Midbrain (tissue), 1 donor: ENCODE data around the gene TMPRSS12.
"Not testable (repeated sequence)": the region's sequence is repeated elsewhere in the genome, so short reads cannot be mapped to it uniquely, and the experiment has no call there.

Source experiments
- DNase-seq: peaks from one replicate; lab custom pipeline; 2025; lab: John Stamatoyannopoulos, UW

TMPRSS12 gene

GRCh38 chr12:50842637-50843493, at the start of gene TMPRSS12:
Gene TMPRSS12, plus strand, starts transcription at chr12:50842926. Its CDS starts 39 bp downstream, at chr12:50842965.
- DNase-seq = no peak

GRCh38 chr12:50799908-50800307, 42.8 kb upstream of the TMPRSS12 start:
- DNase-seq = no peak

- no peak for DNase-seq
Measured at GRCh38 chr12:50803230-50803875, 39.4 kb upstream of the TMPRSS12 start.

GRCh38 chr12:50806176-50806575, 36.5 kb upstream of the TMPRSS12 start:
- no peak for DNase-seq

GRCh38 chr12:50809131-50809530, 33.6 kb upstream of the TMPRSS12 start:
- DNase-seq = not testable (repeated sequence)

GRCh38 chr12:50814921-50815320, 27.8 kb upstream of the TMPRSS12 start:
- DNase-seq = not testable (repeated sequence)

- DNase-seq = no peak
Measured at GRCh38 chr12:50820177-50820576, 22.5 kb upstream of the TMPRSS12 start.

- no peak for DNase-seq
Measured at GRCh38 chr12:50822082-50822481, 20.6 kb upstream of the TMPRSS12 start.

GRCh38 chr12:50823724-50824123, 19.0 kb upstream of the TMPRSS12 start:
- not testable (repeated sequence) for DNase-seq

GRCh38 chr12:50824914-50825313, 17.8 kb upstream of the TMPRSS12 start:
- no peak for DNase-seq

- DNase-seq = peak; percentile 70
Measured at GRCh38 chr12:50825372-50825838, 17.3 kb upstream of the TMPRSS12 start.

- no peak for DNase-seq
Measured at GRCh38 chr12:50828121-50828520, 14.6 kb upstream of the TMPRSS12 start.

GRCh38 chr12:50828886-50829285, 13.8 kb upstream of the TMPRSS12 start:
- DNase-seq = no peak

GRCh38 chr12:50833801-50834200, 8.9 kb upstream of the TMPRSS12 start:
- DNase-seq = not testable (repeated sequence)

GRCh38 chr12:50839042-50839441, 3.7 kb upstream of the TMPRSS12 start:
- DNase-seq = no peak

- DNase-seq = no peak
Measured at GRCh38 chr12:50840809-50841487, 1.8 kb upstream of the TMPRSS12 start.

- DNase-seq = no peak
Measured at GRCh38 chr12:50841716-50842531, 802 bp upstream of the TMPRSS12 start.

- no peak for DNase-seq
Measured at GRCh38 chr12:50845021-50845647, 2.4 kb downstream of the TMPRSS12 start.

- no peak for DNase-seq
Measured at GRCh38 chr12:50848963-50849362, 6.2 kb downstream of the TMPRSS12 start.

GRCh38 chr12:50855218-50855617, 12.5 kb downstream of the TMPRSS12 start:
- not testable (repeated sequence) for DNase-seq

- DNase-seq = not testable (repeated sequence)
Measured at GRCh38 chr12:50855679-50856078, 13.0 kb downstream of the TMPRSS12 start.
